Gastroesophageal sphincter (tissue), 4 donors: Measurements from ENCODE around the gene ABHD17A. TPM values are rescaled to one million over a fixed set of nuclear protein-coding genes. Genes with fewer than 3 reads are reported as not detected.
A peak's percentile ranks its signal among the peaks of the same experiment; 100 is the strongest.

ENCODE experiments used
- ATAC-seq: fragments of 150-250 bp; one replicate; pipeline ENCODE4 v1.9.1; 2016; ENCODE audit warnings: mild to moderate bottlenecking, moderate library complexity
- H3K27ac ChIP-seq, 4 donors: fragments of 200-600 bp; sonication (generic) in 3 of 4; 1 replicate in 3 of 4; 2 replicates in 1 of 4; pipeline ENCODE4 v1.5.1; 2016 to 2019
- H3K27me3 ChIP-seq: fragments of 200-600 bp; sonication (generic); one replicate; pipeline ENCODE4 v1.5.1; 2019
- H3K36me3 ChIP-seq, 2 donors: fragments of 200-600 bp; sonication (generic); one replicate each; pipeline ENCODE4 v1.5.1; 2019; ENCODE audit warnings: control low read depth in 1 of 2
- H3K4me1 ChIP-seq, 3 donors: fragments of 200-600 bp; sonication (generic); 1 replicate in 2 of 3; 2 replicates in 1 of 3; pipeline ENCODE4 v1.5.1; 2016 to 2019; ENCODE audit warnings: control low read depth in 2 of 3
- H3K4me3 ChIP-seq, 2 donors: fragments of 200-600 bp; sonication (generic); one replicate each; pipeline ENCODE4 v1.5.1; 2019; ENCODE audit warnings: mild to moderate bottlenecking in 1 of 2, moderate library complexity in 1 of 2
- H3K9me3 ChIP-seq, 3 donors: fragments of 200-600 bp; sonication (generic); one replicate each; pipeline ENCODE4 v1.5.1; 2017 to 2019; ENCODE audit warnings: control low read depth in 2 of 3
- EP300 ChIP-seq: sonication (generic); formaldehyde crosslinking; IDR thresholded peaks from one replicate; pipeline ENCODE4 v1.6.1; 2017; ENCODE audit warnings: antibody characterized with exemption, mild to moderate bottlenecking
- POLR2A ChIP-seq, 2 donors: fragments of 450-650 bp; IDR thresholded peaks; one replicate each; pipeline ENCODE4 v1.6.1; 2017; ENCODE audit warnings: antibody characterized with exemption in 2 of 2, mild to moderate bottlenecking in 2 of 2, moderate library complexity in 1 of 2
- POLR2AphosphoS5 ChIP-seq: sonication (generic); formaldehyde crosslinking; IDR thresholded peaks from one replicate; pipeline ENCODE4 v1.6.1; 2017; ENCODE audit warnings: antibody characterized with exemption
- WGBS, 2 donors: methylation state at CpG; one replicate each; pipeline ENCODE4 v1.1.5; 2018; ENCODE audit warnings: low coverage in 1 of 2; 5-methylcytosine and 5-hydroxymethylcytosine counted together
- total RNA-seq, 4 donors: library from RNA; depleted of rRNA; stranded (reverse); fragments of >200 nt; gene quantifications; one replicate each; pipeline ENCODE4 v1.1.0, GENCODE V29; 2016
- TF ChIP-seq, protein P1 (sequence below), 4 experiments: fragments of 200-600 bp in 2 of 4; fragments of 450-650 bp in 2 of 4; sonication (generic) in 1 of 4; IDR thresholded peaks; one replicate each; pipeline ENCODE4 v1.5.1; 2017 to 2019; ENCODE audit warnings: antibody characterized with exemption in 4 of 4, mild to moderate bottlenecking in 2 of 4, moderate library complexity in 2 of 4

Gene ABHD17A
- total RNA-seq, 4 donors from 2014 or later: 80.0 to 117 (median 91.0) TPM

DNA sequence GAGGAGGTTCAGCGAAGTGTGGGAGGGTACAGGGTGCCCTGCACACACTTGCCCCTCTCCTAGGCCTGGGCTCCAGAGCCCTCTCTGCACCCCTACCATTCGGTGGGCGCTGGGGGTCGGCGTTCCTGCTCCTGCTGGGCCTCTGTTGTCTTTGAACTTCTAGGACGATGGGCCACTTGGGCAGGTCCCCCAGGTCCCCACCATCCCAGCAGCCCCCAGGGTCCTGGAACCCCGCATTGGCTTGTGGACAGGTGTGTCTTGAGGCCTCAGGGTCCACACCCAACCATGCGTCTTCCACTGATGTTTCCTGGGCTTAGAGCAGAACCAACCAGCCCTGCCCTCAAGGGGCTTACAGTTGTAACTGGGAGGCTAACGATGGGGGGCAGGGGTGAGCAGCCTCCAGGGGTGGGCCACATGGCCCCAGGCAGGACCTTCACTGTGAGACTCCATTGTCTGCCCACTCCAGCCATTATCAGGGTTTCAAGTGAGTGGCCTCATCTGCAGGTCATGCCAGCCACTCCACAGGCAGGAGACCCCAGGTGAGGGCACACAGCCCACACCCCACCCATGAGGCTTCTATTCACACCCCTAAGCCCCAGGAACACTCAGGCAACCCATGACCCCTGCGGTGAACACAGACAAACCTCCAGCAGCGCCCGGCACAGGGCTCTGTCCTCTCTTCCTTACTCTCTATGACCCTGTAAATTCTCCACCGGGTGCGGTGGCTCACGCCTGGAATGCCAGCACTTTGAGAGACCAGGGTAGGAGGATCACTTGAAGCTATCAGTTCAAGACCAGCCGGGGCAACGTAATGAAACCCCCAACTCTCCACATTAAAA is 19.9 kb downstream of the ABHD17A start:
- Histone ChIP-seq H3K27ac (peak overlapping the region in 3 of 4 donors; percentile 87 to 93 (median 89)), H3K9me3 (no peaks in the 10 kb centered on the region), H3K27me3 (peaks cover 15% of the 10 kb centered on the region), H3K4me3 (peak overlapping the region in 1 of 2 donors; percentile 69), H3K4me1 (peaks cover 0 to 37% (median 23%) of the 10 kb centered on the region in 3 donors), H3K36me3 (peaks cover 0 to 5% of the 10 kb centered on the region in 2 donors)
- no peak for ATAC-seq
- TF ChIP-seq EP300: no peak
- TF ChIP-seq, protein P1, sequence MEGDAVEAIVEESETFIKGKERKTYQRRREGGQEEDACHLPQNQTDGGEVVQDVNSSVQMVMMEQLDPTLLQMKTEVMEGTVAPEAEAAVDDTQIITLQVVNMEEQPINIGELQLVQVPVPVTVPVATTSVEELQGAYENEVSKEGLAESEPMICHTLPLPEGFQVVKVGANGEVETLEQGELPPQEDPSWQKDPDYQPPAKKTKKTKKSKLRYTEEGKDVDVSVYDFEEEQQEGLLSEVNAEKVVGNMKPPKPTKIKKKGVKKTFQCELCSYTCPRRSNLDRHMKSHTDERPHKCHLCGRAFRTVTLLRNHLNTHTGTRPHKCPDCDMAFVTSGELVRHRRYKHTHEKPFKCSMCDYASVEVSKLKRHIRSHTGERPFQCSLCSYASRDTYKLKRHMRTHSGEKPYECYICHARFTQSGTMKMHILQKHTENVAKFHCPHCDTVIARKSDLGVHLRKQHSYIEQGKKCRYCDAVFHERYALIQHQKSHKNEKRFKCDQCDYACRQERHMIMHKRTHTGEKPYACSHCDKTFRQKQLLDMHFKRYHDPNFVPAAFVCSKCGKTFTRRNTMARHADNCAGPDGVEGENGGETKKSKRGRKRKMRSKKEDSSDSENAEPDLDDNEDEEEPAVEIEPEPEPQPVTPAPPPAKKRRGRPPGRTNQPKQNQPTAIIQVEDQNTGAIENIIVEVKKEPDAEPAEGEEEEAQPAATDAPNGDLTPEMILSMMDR (IDR thresholded peaks at IDR 0.05): no peak
- no peak for TF ChIP-seq POLR2A (IDR thresholded peaks at IDR 0.05)
- TF ChIP-seq POLR2AphosphoS5: no peak
- WGBS, 2 donors: 86% methylated on average over 4 of the region's 17 CpGs; no CpG with 5 or more reads in 1 of the 2 donors

DNA sequence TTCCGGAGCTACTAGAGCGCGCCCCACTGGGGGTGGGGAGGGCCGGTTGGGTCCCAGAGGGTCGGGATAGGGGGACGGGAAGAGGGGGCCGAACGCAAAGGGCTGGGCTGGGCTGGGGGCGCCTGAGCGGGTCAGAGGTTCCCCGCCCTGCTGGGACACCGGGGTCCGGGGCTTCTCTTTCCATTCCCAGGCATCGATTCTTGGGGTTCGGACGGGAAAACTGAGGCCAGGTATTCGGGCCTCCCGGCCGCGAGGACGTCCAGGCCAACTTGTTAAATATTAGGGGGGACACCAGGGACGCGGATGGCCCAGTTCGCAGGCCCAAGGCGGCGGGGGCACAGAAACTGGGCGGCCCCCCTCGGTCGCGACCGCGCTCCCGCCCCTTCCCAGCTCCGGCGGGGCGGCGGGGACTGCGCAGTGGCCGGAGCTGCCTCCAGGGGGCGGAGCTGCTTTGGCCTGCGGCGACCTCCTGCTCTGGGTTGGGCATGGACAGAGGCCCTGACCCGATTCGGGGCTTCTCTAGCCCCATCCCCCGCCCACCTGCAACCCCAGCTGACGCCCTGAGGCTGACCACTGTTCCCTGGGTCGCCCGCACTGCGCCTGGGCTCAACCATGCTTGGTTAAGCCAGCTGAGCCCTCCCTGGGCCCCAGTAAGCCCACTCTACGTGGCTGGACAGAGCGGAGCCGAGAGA is 20.7 kb downstream of the ABHD17A start:
- Histone ChIP-seq H3K27me3 (peaks cover 23% of the 10 kb centered on the region), H3K27ac (peak overlapping the region; percentile 6 to 93 (median 88)), H3K9me3 (no peaks in the 10 kb centered on the region), H3K4me3 (peak overlapping the region; percentile 34 to 69), H3K4me1 (peaks cover 0 to 45% (median 30%) of the 10 kb centered on the region in 3 donors), H3K36me3 (no peaks in the 10 kb centered on the region)
- TF ChIP-seq EP300 (no peak), POLR2A (IDR thresholded peaks at IDR 0.05) (peak in 1 of 2 donors; percentile 9), POLR2AphosphoS5 (peak; percentile 35)
- TF ChIP-seq, protein P1 (IDR thresholded peaks at IDR 0.05): peak in 3 of 4 experiments; percentile 62 to 95 (median 79)
- WGBS, 2 donors: 0% methylated on average over 2 of the region's 52 CpGs; no CpG with 5 or more reads in 1 of the 2 donors
- ATAC-seq: peak; percentile 52

DNA sequence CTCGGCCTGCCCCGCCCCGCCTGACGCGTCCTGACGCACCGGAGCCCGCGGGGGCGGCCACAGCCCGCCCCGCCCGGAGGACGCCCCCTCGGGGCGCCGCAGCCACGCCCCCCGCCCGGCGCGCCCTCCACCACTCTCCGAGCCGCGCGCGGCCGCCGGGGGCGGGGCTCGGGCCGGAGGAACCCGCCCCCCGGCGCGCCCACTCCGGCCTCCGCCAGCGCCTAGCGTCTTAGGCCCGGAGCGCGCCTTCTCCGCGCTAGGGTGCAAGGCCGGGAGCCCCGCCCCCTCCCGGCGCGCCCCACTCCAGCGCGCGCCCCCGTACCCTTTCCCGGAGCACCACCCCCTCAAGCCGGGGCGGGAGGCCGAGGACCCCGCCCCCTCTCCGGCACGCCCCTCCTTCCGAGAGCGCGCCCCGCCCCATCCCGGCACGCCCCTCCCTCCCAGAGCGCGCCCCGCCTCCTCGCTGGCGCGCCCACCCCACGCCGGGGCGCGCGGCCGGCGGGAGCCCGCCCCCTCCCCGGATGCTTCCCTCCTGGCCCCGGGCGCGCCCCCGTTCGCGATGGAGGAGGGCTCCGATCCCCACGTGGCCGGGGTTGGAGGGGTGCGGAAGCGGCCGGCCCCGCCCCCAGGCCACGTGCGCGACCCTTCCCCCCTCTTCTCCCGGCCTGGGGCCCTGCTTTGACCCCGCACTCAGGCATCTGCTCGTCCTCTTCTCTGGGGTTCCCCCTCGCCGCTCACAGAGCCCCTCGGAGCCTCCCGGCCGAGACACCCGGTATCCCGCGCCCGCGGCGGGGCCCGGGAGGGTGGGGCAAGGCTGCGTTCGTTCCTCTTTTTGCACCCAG is 21.4 kb downstream of the ABHD17A start:
- peak overlapping the region; percentile 34 to 69 for H3K4me3 ChIP-seq
- no peaks in the 10 kb centered on the region for H3K36me3 ChIP-seq
- WGBS, 2 donors: no CpG with 5 or more reads among the region's 115 CpGs
- no peak for TF ChIP-seq POLR2A (IDR thresholded peaks at IDR 0.05)
- no peak for TF ChIP-seq EP300
- TF ChIP-seq, protein P1 (IDR thresholded peaks at IDR 0.05): no peak
- peak; percentile 10 for TF ChIP-seq POLR2AphosphoS5
- ATAC-seq: peak; percentile 84
- H3K4me1 ChIP-seq: peaks cover 0 to 53% (median 33%) of the 10 kb centered on the region in 3 donors
- peaks cover 30% of the 10 kb centered on the region for H3K27me3 ChIP-seq
- H3K27ac ChIP-seq: peak overlapping the region; percentile 6 to 93 (median 88)
- no peaks in the 10 kb centered on the region for H3K9me3 ChIP-seq

DNA sequence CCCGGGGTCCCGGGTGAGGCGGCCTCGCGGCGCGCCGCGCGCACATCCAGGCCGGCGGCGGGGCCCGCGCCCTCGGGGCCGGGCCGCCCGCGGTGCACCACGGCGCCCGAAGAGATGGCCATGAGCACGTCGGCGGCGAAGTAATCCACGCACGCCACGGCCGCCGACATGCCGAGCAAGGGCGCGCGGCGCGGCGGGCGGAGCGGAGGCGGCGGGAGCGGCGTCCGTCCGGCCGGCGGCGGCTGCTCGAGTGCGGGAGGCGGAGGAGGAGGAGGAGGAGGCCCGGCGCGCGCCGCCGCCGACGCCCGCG is 22.0 kb downstream of the ABHD17A start, which contains the start of gene KLF16:
Gene KLF16 (minus strand): TSS at position 252 of the 310 bp plus-strand sequence. CDS start 82 bp downstream, at position 170.
- no peak for ATAC-seq
- peak within 1 kb of the TSS; percentile 41 to 69 for H3K4me3 ChIP-seq

More for the DNA sequence above, 22.0 kb downstream of the ABHD17A start, which contains the start of gene KLF16:
- TF ChIP-seq, protein P1 (IDR thresholded peaks at IDR 0.05): peak in 1 of 4 experiments; percentile 0
- no peak for TF ChIP-seq EP300
- peak; percentile 42 to 77 for TF ChIP-seq POLR2A (IDR thresholded peaks at IDR 0.05)
- WGBS, 2 donors: no CpG with 5 or more reads among the region's 63 CpGs
- Histone ChIP-seq H3K27ac (peak within 1 kb of the TSS; percentile 6 to 93 (median 88)), H3K4me1 (peaks cover 0 to 58% (median 36%) of the 10 kb centered on the region in 3 donors), H3K9me3 (no peaks in the 10 kb centered on the region), H3K36me3 (no peaks in the 10 kb centered on the region), H3K27me3 (peaks cover 36% of the 10 kb centered on the region)
